Measurements from ENCODE around the gene FGL2.
"Not testable (repeated sequence)": the region's sequence is repeated elsewhere in the genome, so short reads cannot be mapped to it uniquely, and the experiment has no call there.

Gene FGL2

GRCh38 chr7:77182261-77182660 is 17.4 kb downstream of the FGL2 start:
- H3K36me3 ChIP-seq (ENCODE audit: control insufficient read depth, insufficient read depth, low read length), result no peaks in the 10 kb centered on the region
- no peak overlapping the region for H3K4me3 ChIP-seq (ENCODE audit: extremely low read depth, insufficient read depth, low read length, poor library complexity, severe bottlenecking)
- WGBS, 2 experiments (ENCODE audit: insufficient coverage in 2 of 2), result 100% methylated on average over 1 of the region's 1 CpG; no CpG with 5 or more reads in 1 of the 2 experiments

GRCh38 chr7:77181734-77182133 is 17.9 kb downstream of the FGL2 start:
- Histone ChIP-seq H3K4me1 (ENCODE audit: control insufficient read depth, insufficient read depth, low read length, poor library complexity, severe bottlenecking) (no peaks in the 10 kb centered on the region), H3K4me3 (ENCODE audit: extremely low read depth, insufficient read depth, low read length, poor library complexity, severe bottlenecking) (no peak overlapping the region), H3K27ac (ENCODE audit: low read depth, low read length, severe bottlenecking) (no peak overlapping the region), H3K9me3 (ENCODE audit: control insufficient read depth, low read length) (no peaks in the 10 kb centered on the region), H3K36me3 (ENCODE audit: control insufficient read depth, insufficient read depth, low read length) (no peaks in the 10 kb centered on the region)
- WGBS, 2 experiments (ENCODE audit: insufficient coverage in 2 of 2), result 93% methylated on average over 2 of the region's 3 CpGs; no CpG with 5 or more reads in 1 of the 2 experiments

More at GRCh38 chr7:77182261-77182660, 17.4 kb downstream of the FGL2 start:
- H3K9me3 ChIP-seq (ENCODE audit: control insufficient read depth, low read length), result no peaks in the 10 kb centered on the region
- no peak overlapping the region for H3K27ac ChIP-seq (ENCODE audit: low read depth, low read length, severe bottlenecking)
- no peaks in the 10 kb centered on the region for H3K4me1 ChIP-seq (ENCODE audit: control insufficient read depth, insufficient read depth, low read length, poor library complexity, severe bottlenecking)

GRCh38 chr7:77181015-77181595 is 18.5 kb downstream of the FGL2 start:
- Histone ChIP-seq H3K9me3 (ENCODE audit: control insufficient read depth, low read length) (no peaks in the 10 kb centered on the region), H3K36me3 (ENCODE audit: control insufficient read depth, insufficient read depth, low read length) (no peaks in the 10 kb centered on the region), H3K4me1 (ENCODE audit: control insufficient read depth, insufficient read depth, low read length, poor library complexity, severe bottlenecking) (no peaks in the 10 kb centered on the region), H3K27ac (ENCODE audit: low read depth, low read length, severe bottlenecking) (no peak overlapping the region), H3K4me3 (ENCODE audit: extremely low read depth, insufficient read depth, low read length, poor library complexity, severe bottlenecking) (no peak overlapping the region)
- 97% methylated on average over 4 of the region's 4 CpGs; no CpG with 5 or more reads in 1 of the 2 experiments for WGBS, 2 experiments (ENCODE audit: insufficient coverage in 2 of 2)

GRCh38 chr7:77178024-77178423 is 21.6 kb downstream of the FGL2 start:
- not testable (repeated sequence) for H3K9me3 ChIP-seq (ENCODE audit: control insufficient read depth, low read length); H3K4me3 ChIP-seq (ENCODE audit: extremely low read depth, insufficient read depth, low read length, poor library complexity, severe bottlenecking)

GRCh38 chr7:77177321-77177904 is 22.2 kb downstream of the FGL2 start:
- H3K4me3 ChIP-seq (ENCODE audit: extremely low read depth, insufficient read depth, low read length, poor library complexity, severe bottlenecking); H3K36me3 ChIP-seq (ENCODE audit: control insufficient read depth, insufficient read depth, low read length); H3K9me3 ChIP-seq (ENCODE audit: control insufficient read depth, low read length); H3K27ac ChIP-seq (ENCODE audit: low read depth, low read length, severe bottlenecking); H3K4me1 ChIP-seq (ENCODE audit: control insufficient read depth, insufficient read depth, low read length, poor library complexity, severe bottlenecking): not testable (repeated sequence)
- 93 to 100% methylated on average over 1 to 2 of the region's 9 CpGs for WGBS, 2 experiments (ENCODE audit: insufficient coverage in 2 of 2)

More at GRCh38 chr7:77178024-77178423, 21.6 kb downstream of the FGL2 start:
- H3K4me1 ChIP-seq (ENCODE audit: control insufficient read depth, insufficient read depth, low read length, poor library complexity, severe bottlenecking); H3K36me3 ChIP-seq (ENCODE audit: control insufficient read depth, insufficient read depth, low read length); H3K27ac ChIP-seq (ENCODE audit: low read depth, low read length, severe bottlenecking): not testable (repeated sequence)

GRCh38 chr7:77175274-77175800 is 24.3 kb downstream of the FGL2 start:
- not testable (repeated sequence) for H3K27ac ChIP-seq (ENCODE audit: low read depth, low read length, severe bottlenecking); H3K4me3 ChIP-seq (ENCODE audit: extremely low read depth, insufficient read depth, low read length, poor library complexity, severe bottlenecking); H3K4me1 ChIP-seq (ENCODE audit: control insufficient read depth, insufficient read depth, low read length, poor library complexity, severe bottlenecking); H3K36me3 ChIP-seq (ENCODE audit: control insufficient read depth, insufficient read depth, low read length); H3K9me3 ChIP-seq (ENCODE audit: control insufficient read depth, low read length)
- WGBS, 2 experiments (ENCODE audit: insufficient coverage in 2 of 2), result no CpG with 5 or more reads among the region's 3 CpGs

GRCh38 chr7:77174418-77174817 is 25.2 kb downstream of the FGL2 start:
- H3K4me1 ChIP-seq (ENCODE audit: control insufficient read depth, insufficient read depth, low read length, poor library complexity, severe bottlenecking); H3K4me3 ChIP-seq (ENCODE audit: extremely low read depth, insufficient read depth, low read length, poor library complexity, severe bottlenecking); H3K36me3 ChIP-seq (ENCODE audit: control insufficient read depth, insufficient read depth, low read length); H3K27ac ChIP-seq (ENCODE audit: low read depth, low read length, severe bottlenecking); H3K9me3 ChIP-seq (ENCODE audit: control insufficient read depth, low read length): not testable (repeated sequence)
- no CpG with 5 or more reads among the region's 4 CpGs for WGBS, 2 experiments (ENCODE audit: insufficient coverage in 2 of 2)

- H3K27ac ChIP-seq (ENCODE audit: low read depth, low read length, severe bottlenecking); H3K36me3 ChIP-seq (ENCODE audit: control insufficient read depth, insufficient read depth, low read length); H3K9me3 ChIP-seq (ENCODE audit: control insufficient read depth, low read length); H3K4me1 ChIP-seq (ENCODE audit: control insufficient read depth, insufficient read depth, low read length, poor library complexity, severe bottlenecking); H3K4me3 ChIP-seq (ENCODE audit: extremely low read depth, insufficient read depth, low read length, poor library complexity, severe bottlenecking): not testable (repeated sequence)
- WGBS, 2 experiments (ENCODE audit: insufficient coverage in 2 of 2), result no CpG with 5 or more reads among the region's 6 CpGs
Observed at GRCh38 chr7:77172437-77173172, 27.0 kb downstream of the FGL2 start.

- not testable (repeated sequence) for H3K27ac ChIP-seq (ENCODE audit: low read depth, low read length, severe bottlenecking); H3K9me3 ChIP-seq (ENCODE audit: control insufficient read depth, low read length); H3K4me3 ChIP-seq (ENCODE audit: extremely low read depth, insufficient read depth, low read length, poor library complexity, severe bottlenecking); H3K36me3 ChIP-seq (ENCODE audit: control insufficient read depth, insufficient read depth, low read length); H3K4me1 ChIP-seq (ENCODE audit: control insufficient read depth, insufficient read depth, low read length, poor library complexity, severe bottlenecking)
- WGBS, 2 experiments (ENCODE audit: insufficient coverage in 2 of 2), result 76 to 97% methylated on average over 2 to 3 of the region's 4 CpGs
Observed at GRCh38 chr7:77171073-77171472, 28.5 kb downstream of the FGL2 start.

GRCh38 chr7:77157446-77157845 is 42.2 kb downstream of the FGL2 start:
- no peak overlapping the region for H3K27ac ChIP-seq (ENCODE audit: low read depth, low read length, severe bottlenecking)
- no peak overlapping the region for H3K4me3 ChIP-seq (ENCODE audit: extremely low read depth, insufficient read depth, low read length, poor library complexity, severe bottlenecking)
- no peaks in the 10 kb centered on the region for H3K36me3 ChIP-seq (ENCODE audit: control insufficient read depth, insufficient read depth, low read length)
- no CpG with 5 or more reads among the region's 1 CpG for WGBS, 2 experiments (ENCODE audit: insufficient coverage in 2 of 2)
- H3K4me1 ChIP-seq (ENCODE audit: control insufficient read depth, insufficient read depth, low read length, poor library complexity, severe bottlenecking), result no peaks in the 10 kb centered on the region
- no peaks in the 10 kb centered on the region for H3K9me3 ChIP-seq (ENCODE audit: control insufficient read depth, low read length)

GRCh38 chr7:77157034-77157433 is 42.6 kb downstream of the FGL2 start:
- not testable (repeated sequence) for H3K4me1 ChIP-seq (ENCODE audit: control insufficient read depth, insufficient read depth, low read length, poor library complexity, severe bottlenecking); H3K27ac ChIP-seq (ENCODE audit: low read depth, low read length, severe bottlenecking); H3K4me3 ChIP-seq (ENCODE audit: extremely low read depth, insufficient read depth, low read length, poor library complexity, severe bottlenecking); H3K36me3 ChIP-seq (ENCODE audit: control insufficient read depth, insufficient read depth, low read length); H3K9me3 ChIP-seq (ENCODE audit: control insufficient read depth, low read length)
- no CpG with 5 or more reads among the region's 1 CpG for WGBS, 2 experiments (ENCODE audit: insufficient coverage in 2 of 2)

Measured in mesodermal cell (in vitro differentiated cells).